ENCODE results near the gene CREM. TPM values are rescaled to one million over a fixed set of nuclear protein-coding genes. Genes with fewer than 3 reads are reported as not detected.

The CREM gene
- polyA plus RNA-seq, 3 donors = 11.4 to 12.4 (median 12.1) TPM

DNA sequence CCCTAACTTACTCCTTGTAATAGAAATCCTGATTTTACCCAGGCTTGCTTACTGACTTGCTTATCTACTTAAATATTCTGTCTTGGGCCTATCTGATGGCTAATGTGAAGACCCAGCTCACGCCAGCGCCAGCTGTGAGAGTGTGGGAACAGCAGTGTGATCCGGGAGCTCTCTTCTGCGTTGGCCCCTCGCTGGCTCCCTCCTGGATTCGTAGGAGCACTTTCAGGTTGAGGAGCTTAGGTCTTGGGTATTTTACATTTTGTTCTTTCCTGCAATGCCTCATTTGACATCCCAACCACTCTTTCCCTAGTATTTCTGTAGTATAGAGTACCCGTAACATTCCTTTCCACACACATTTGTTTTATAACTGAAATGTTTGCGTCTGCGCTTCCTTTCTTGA, 51.7 kb downstream of the CREM start:
- H3K36me3 Mint-ChIP-seq = no peaks in the 10 kb centered on the region
- H3K4me3 ChIP-seq (replicated peaks in 1 of 3; ENCODE audit: low read depth in 2 of 3, low read length in 3 of 3) = no peak overlapping the region
- TF ChIP-seq, protein P1, sequence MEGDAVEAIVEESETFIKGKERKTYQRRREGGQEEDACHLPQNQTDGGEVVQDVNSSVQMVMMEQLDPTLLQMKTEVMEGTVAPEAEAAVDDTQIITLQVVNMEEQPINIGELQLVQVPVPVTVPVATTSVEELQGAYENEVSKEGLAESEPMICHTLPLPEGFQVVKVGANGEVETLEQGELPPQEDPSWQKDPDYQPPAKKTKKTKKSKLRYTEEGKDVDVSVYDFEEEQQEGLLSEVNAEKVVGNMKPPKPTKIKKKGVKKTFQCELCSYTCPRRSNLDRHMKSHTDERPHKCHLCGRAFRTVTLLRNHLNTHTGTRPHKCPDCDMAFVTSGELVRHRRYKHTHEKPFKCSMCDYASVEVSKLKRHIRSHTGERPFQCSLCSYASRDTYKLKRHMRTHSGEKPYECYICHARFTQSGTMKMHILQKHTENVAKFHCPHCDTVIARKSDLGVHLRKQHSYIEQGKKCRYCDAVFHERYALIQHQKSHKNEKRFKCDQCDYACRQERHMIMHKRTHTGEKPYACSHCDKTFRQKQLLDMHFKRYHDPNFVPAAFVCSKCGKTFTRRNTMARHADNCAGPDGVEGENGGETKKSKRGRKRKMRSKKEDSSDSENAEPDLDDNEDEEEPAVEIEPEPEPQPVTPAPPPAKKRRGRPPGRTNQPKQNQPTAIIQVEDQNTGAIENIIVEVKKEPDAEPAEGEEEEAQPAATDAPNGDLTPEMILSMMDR (IDR thresholded peaks at IDR 0.05) = no peak
- no peaks in the 10 kb centered on the region for H3K4me1 Mint-ChIP-seq
- H3K27me3 Mint-ChIP-seq (ENCODE audit: low read depth in 3 of 3) = no peaks in the 10 kb centered on the region
- no peak overlapping the region for H3K4me2 ChIP-seq (replicated peaks; ENCODE audit: extremely low read depth, low read length, poor library complexity, severe bottlenecking)
- no peak overlapping the region for H3K27ac ChIP-seq (ENCODE audit: low read depth in 1 of 2, low read length in 2 of 2)
- H3K4me3 Mint-ChIP-seq = no peak overlapping the region
- 98% methylated on average over 6 of the region's 9 CpGs for whole genome bisulfite sequencing (ENCODE audit: insufficient coverage)
- no peaks in the 10 kb centered on the region for H3K4me1 ChIP-seq (ENCODE audit: control insufficient read depth in 1 of 2, insufficient read depth in 2 of 2, low read length in 2 of 2)
- no peaks in the 10 kb centered on the region for H3K27me3 ChIP-seq (ENCODE audit: control insufficient read depth in 2 of 2, insufficient read depth in 2 of 2, low read length in 2 of 2)
- H3K27ac Mint-ChIP-seq = no peak overlapping the region
- H4K20me1 ChIP-seq (ENCODE audit: insufficient read depth, low read length) = no peaks in the 10 kb centered on the region
- DNase-seq = no peak
- H3K9ac ChIP-seq (ENCODE audit: insufficient read depth, low read length, poor library complexity, severe bottlenecking) = no peak overlapping the region
- H2AFZ ChIP-seq (ENCODE audit: insufficient read depth, low read depth, low read length, poor library complexity, severe bottlenecking) = no peak overlapping the region
- H3K79me2 ChIP-seq (ENCODE audit: insufficient read depth, low read length) = no peaks in the 10 kb centered on the region
- intact Hi-C loops (cut with micrococcal nuclease) = no loop called here
- no peaks in the 10 kb centered on the region for H3K9me3 Mint-ChIP-seq
- no peaks in the 10 kb centered on the region for H3K9me3 ChIP-seq (replicated peaks in 1 of 2; ENCODE audit: control insufficient read depth in 1 of 2, insufficient read depth in 1 of 2, low read length in 2 of 2)
- no peaks in the 10 kb centered on the region for H3K36me3 ChIP-seq (replicated peaks in 1 of 2; ENCODE audit: control insufficient read depth in 1 of 2, insufficient read depth in 2 of 2, low read length in 2 of 2)

DNA sequence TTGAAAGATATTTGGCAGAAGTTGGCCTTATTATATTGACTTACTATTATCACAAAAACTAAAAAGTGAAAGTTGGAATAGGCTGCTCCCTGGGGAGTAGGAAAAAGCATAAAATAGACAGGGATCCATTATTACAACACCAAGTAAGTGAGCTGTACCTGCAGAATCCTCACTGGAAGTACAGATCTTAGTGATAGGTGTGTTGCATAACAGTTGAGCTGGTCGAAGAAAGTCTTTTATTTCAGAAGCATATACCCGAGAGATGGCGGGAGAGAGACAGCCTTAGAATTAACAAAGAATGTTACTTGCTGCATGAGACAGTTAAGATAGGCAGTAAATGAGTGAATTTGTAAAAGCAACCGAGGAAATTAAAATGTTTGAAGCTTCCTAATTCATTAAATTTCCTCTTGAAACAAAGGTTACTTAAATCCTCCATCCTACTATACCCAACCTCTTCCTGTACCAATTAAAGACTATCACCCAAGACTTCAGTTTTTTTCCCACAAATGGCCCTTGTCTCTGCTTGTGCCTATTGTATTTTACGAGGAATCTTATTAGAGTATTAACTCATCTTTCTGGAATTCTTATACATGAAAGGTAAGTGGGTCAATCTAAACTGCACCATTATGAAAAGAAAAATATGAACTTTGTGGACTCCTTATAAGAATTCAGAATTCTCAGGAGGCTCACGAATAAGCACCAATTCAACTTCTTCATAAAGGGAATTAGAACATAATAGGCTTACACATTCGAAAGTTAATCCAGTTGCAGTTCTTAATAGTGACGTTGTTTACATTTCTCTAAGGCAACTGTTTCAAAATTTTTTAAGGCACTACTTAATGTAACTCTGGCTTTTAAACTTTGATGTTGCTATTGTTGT, 56.2 kb downstream of the CREM start:
- H3K36me3 ChIP-seq (replicated peaks in 1 of 2; ENCODE audit: control insufficient read depth in 1 of 2, insufficient read depth in 2 of 2, low read length in 2 of 2) = no peaks in the 10 kb centered on the region
- H3K4me1 ChIP-seq (ENCODE audit: control insufficient read depth in 1 of 2, insufficient read depth in 2 of 2, low read length in 2 of 2) = peaks cover 0 to 2% of the 10 kb centered on the region in 2 donors
- no peaks in the 10 kb centered on the region for H3K9me3 ChIP-seq (replicated peaks in 1 of 2; ENCODE audit: control insufficient read depth in 1 of 2, insufficient read depth in 1 of 2, low read length in 2 of 2)
- H3K36me3 Mint-ChIP-seq = no peaks in the 10 kb centered on the region
- peaks cover 8% of the 10 kb centered on the region for H3K4me1 Mint-ChIP-seq
- 94% methylated on average over 3 of the region's 8 CpGs for WGBS (ENCODE audit: insufficient coverage)
- no peaks in the 10 kb centered on the region for H3K79me2 ChIP-seq (ENCODE audit: insufficient read depth, low read length)
- intact Hi-C loops (cut with micrococcal nuclease) = no loop called here
- no peak for DNase-seq
- H2AFZ ChIP-seq (ENCODE audit: insufficient read depth, low read depth, low read length, poor library complexity, severe bottlenecking) = no peak overlapping the region
- H4K20me1 ChIP-seq (ENCODE audit: insufficient read depth, low read length) = no peaks in the 10 kb centered on the region
- H3K27ac Mint-ChIP-seq = no peak overlapping the region
- no peak overlapping the region for H3K9ac ChIP-seq (ENCODE audit: insufficient read depth, low read length, poor library complexity, severe bottlenecking)
- H3K4me3 Mint-ChIP-seq = no peak overlapping the region
- no peak overlapping the region for H3K4me2 ChIP-seq (replicated peaks; ENCODE audit: extremely low read depth, low read length, poor library complexity, severe bottlenecking)
- no peaks in the 10 kb centered on the region for H3K27me3 ChIP-seq (ENCODE audit: control insufficient read depth in 2 of 2, insufficient read depth in 2 of 2, low read length in 2 of 2)
- H3K27me3 Mint-ChIP-seq (ENCODE audit: low read depth in 3 of 3) = no peaks in the 10 kb centered on the region
- no peak overlapping the region for H3K4me3 ChIP-seq (replicated peaks in 1 of 3; ENCODE audit: low read depth in 2 of 3, low read length in 3 of 3)
- TF ChIP-seq, protein P1 (IDR thresholded peaks at IDR 0.05) = no peak
- no peak overlapping the region for H3K27ac ChIP-seq (ENCODE audit: low read depth in 1 of 2, low read length in 2 of 2)
- H3K9me3 Mint-ChIP-seq = no peaks in the 10 kb centered on the region

All from CD14-positive monocyte (primary cell).